Thoracic aorta (tissue), 2 donors: ENCODE results near the gene ISCU. TPM values are rescaled to one million over a fixed set of nuclear protein-coding genes. Genes with fewer than 3 reads are reported as not detected.
"Not testable (repeated sequence)": the region's sequence is repeated elsewhere in the genome, so short reads cannot be mapped to it uniquely, and the experiment has no call there.

Experiments used
- ATAC-seq: fragments of 150-250 bp; one replicate; pipeline ENCODE4 v1.8.0; 2017; ENCODE audit warnings: low read depth; ENCODE audit not compliant: insufficient number of reproducible peaks, low FRiP score
- DNase-seq: peaks from one replicate; pipeline ENCODE4 v3.0.0-alpha.2; 2020; ENCODE audit warnings: low spot score
- H3K27ac ChIP-seq, 2 donors: fragments of 200-600 bp; sonication (generic); 1 replicate in 1 of 2; 2 replicates in 1 of 2; pipeline ENCODE4 v1.5.1; 2016; ENCODE audit warnings: mild to moderate bottlenecking in 2 of 2, moderate library complexity in 2 of 2
- H3K27me3 ChIP-seq: fragments of 200-600 bp; sonication (generic); replicated peaks from 2 replicates; pipeline ENCODE4 v1.6.0; 2016; ENCODE audit warnings: mild to moderate bottlenecking; ENCODE audit not compliant: insufficient read depth
- H3K36me3 ChIP-seq: fragments of 200-600 bp; sonication (generic); one replicate; pipeline ENCODE4 v1.5.1; 2016
- H3K4me1 ChIP-seq, 2 donors: fragments of 200-600 bp; sonication (generic); 1 replicate in 1 of 2; 2 replicates in 1 of 2; pipeline versions ENCODE4 v1.5.1 to v1.6.0; 2016; ENCODE audit warnings: low read depth in 2 of 2, mild to moderate bottlenecking in 1 of 2; ENCODE audit not compliant: control insufficient read depth in 1 of 2
- H3K4me3 ChIP-seq: fragments of 200-600 bp; sonication (generic); 2 replicates; pipeline ENCODE4 v1.5.1; 2016; ENCODE audit warnings: mild to moderate bottlenecking
- H3K9me3 ChIP-seq: fragments of 200-600 bp; sonication (generic); 2 replicates; pipeline ENCODE4 v1.5.1; 2016
- total RNA-seq, 2 donors: library from RNA; depleted of rRNA; stranded (reverse); fragments of >200 nt; gene quantifications; one replicate each; pipeline versions ENCODE4 v1.1.0 to v1.2.3, GENCODE V29; 2016
- TF ChIP-seq, protein P1 (sequence below): fragments of 200-600 bp; sonication (generic); IDR thresholded peaks from one replicate; pipeline ENCODE4 v1.5.1; 2019; ENCODE audit warnings: antibody characterized with exemption

ISCU gene
- total RNA-seq, 2 donors from 2014 or later = 144 to 235 TPM

DNA sequence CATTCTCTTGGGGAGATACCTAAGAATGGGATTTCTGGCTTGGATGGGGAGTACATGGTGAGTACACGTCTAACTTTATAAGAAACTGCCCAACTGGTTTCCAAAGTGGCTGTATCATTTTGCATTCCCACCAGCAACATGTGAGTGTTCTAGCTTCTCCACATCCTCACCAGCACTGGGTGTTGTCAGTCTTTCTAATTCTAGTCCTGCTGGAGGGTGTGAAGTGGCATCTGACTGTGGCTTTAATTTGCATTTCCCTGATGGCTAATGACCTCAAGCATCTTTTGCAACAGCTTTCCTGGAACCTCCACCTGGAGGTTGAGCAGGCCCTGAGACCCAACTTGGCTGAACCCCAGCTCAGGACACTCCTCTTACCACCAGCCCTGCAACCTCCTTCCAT is 53.5 kb downstream of the ISCU start:
- Histone ChIP-seq H3K9me3 (no peaks in the 10 kb centered on the region), H3K27me3 (no peaks in the 10 kb centered on the region), H3K27ac (no peak overlapping the region), H3K4me1 (no peaks in the 10 kb centered on the region), H3K36me3 (no peaks in the 10 kb centered on the region), H3K4me3 (no peak overlapping the region)
- DNase-seq = no peak
- no peak for ATAC-seq
- TF ChIP-seq, protein P1, sequence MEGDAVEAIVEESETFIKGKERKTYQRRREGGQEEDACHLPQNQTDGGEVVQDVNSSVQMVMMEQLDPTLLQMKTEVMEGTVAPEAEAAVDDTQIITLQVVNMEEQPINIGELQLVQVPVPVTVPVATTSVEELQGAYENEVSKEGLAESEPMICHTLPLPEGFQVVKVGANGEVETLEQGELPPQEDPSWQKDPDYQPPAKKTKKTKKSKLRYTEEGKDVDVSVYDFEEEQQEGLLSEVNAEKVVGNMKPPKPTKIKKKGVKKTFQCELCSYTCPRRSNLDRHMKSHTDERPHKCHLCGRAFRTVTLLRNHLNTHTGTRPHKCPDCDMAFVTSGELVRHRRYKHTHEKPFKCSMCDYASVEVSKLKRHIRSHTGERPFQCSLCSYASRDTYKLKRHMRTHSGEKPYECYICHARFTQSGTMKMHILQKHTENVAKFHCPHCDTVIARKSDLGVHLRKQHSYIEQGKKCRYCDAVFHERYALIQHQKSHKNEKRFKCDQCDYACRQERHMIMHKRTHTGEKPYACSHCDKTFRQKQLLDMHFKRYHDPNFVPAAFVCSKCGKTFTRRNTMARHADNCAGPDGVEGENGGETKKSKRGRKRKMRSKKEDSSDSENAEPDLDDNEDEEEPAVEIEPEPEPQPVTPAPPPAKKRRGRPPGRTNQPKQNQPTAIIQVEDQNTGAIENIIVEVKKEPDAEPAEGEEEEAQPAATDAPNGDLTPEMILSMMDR = no peak

DNA sequence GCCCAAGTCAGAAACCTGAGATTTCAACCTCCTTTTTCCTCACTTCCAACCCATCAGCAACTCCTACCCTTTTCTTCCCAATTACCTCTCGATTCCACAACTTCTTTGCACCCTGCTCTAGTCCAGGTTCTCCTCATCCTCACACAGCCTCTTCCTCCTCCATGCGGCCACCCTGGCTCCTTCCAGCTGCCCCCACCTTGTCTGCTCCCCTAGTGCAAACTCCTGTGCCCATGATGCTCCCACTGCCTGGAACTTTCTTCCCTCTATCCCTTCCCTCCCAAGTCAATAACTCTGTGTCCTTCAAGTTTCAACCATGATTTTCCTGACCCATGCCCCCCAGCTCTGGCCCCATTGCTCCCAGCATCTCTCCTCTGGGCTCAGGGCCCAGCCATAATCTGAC is 54.0 kb downstream of the ISCU start:
- ATAC-seq (no peak), DNase-seq (no peak)
- TF ChIP-seq, protein P1 = no peak
- H3K4me3 ChIP-seq = no peak overlapping the region
- no peak overlapping the region for H3K27ac ChIP-seq
- no peaks in the 10 kb centered on the region for H3K36me3 ChIP-seq
- H3K9me3 ChIP-seq = no peaks in the 10 kb centered on the region
- no peaks in the 10 kb centered on the region for H3K4me1 ChIP-seq
- H3K27me3 ChIP-seq = no peaks in the 10 kb centered on the region

DNA sequence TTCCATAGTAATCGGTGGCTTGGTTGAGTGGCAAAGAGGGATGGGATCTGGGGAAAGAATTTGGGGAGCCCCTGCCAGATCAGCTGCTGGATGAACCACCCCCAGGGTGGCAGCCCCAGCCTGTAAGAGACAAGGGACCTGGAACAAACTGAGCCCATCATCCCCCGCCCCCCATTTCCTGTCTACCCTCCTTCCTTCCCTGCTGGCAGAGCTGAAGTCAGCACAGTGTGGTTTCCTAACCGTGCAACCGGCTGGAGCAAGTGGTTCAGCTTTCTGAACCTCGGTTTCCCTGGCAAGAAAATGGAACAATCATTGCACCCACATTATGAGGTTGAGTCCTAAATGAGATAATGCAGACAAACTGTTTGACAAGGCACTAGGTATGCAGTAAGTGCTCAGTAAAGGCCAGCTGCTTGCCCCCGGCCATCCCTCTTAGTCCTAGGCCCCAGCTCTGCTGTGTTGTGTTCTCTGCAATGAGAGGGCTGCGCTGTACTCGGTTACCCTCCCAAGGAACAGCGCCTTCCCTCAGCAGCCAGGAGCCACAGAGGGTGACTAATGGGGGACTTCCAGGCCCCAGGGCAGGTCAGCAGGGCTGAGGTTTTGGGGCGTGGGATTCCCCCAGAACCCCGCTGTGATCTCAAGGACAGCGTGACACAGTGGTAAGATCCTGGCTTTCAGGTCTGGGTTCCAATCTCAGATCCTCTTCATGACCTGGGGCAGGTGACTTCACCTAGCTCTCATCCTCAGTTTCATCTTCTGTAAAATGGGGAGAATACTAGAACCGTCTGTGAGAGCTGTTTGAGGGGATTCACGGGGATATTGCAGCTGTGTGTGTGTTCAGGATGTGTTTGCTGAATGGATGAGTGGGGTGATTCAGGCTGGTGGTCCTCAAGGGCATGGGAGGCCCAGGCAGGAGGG is 54.8 kb downstream of the ISCU start:
- H3K27me3 ChIP-seq = no peaks in the 10 kb centered on the region
- no peaks in the 10 kb centered on the region for H3K9me3 ChIP-seq
- H3K36me3 ChIP-seq = no peaks in the 10 kb centered on the region
- H3K4me3 ChIP-seq = no peak overlapping the region
- no peak overlapping the region for H3K27ac ChIP-seq
- DNase-seq = no peak
- TF ChIP-seq, protein P1 = no peak
- no peak for ATAC-seq
- H3K4me1 ChIP-seq = no peaks in the 10 kb centered on the region

DNA sequence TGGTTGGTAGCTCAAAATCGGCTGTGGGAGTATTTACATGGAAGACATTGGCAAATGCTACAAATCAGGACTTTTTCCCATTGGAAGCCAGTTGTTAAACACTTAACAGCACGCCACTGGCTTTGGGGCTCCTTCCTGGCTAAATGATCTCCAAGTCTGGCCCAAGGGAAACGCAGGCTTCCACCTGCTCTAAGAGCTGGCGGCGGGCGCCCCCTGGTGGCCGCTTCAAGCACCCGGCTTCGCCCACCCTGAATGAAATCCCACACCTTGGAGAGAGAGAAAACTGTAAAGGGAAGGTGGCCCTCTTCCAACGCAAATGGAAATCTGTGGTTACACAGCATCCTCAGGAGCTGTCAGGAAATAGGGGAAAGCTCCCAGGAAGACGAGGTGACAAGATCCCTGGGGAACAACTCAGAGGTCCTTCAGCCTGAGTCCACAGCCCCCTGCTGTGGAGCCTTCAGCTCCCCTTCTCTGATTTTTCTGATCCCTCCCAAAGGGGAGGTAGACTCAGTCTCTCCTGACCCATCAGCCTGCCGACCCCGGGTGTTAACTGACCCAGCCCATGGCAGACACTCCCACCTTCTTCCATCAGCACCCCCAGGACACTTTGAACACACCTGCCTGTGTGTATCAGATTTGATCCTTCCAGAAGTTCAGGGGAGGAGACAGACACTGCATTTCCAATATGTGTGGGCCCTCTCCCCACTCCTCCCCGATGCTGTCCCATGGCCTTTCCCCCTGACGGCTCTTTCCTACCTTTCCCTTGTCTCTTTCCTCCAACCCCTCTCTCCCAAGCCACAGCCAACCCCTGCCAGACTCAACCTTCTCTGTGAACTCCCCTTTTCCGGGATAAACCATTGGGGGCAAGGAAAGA is 55.9 kb downstream of the ISCU start:
- H3K4me3 ChIP-seq = no peak overlapping the region
- H3K36me3 ChIP-seq = no peaks in the 10 kb centered on the region
- H3K4me1 ChIP-seq = no peaks in the 10 kb centered on the region
- ATAC-seq (peak; percentile 46), DNase-seq (no peak)
- TF ChIP-seq, protein P1 = peak; percentile 98
- no peaks in the 10 kb centered on the region for H3K27me3 ChIP-seq
- no peak overlapping the region for H3K27ac ChIP-seq
- H3K9me3 ChIP-seq = no peaks in the 10 kb centered on the region

DNA sequence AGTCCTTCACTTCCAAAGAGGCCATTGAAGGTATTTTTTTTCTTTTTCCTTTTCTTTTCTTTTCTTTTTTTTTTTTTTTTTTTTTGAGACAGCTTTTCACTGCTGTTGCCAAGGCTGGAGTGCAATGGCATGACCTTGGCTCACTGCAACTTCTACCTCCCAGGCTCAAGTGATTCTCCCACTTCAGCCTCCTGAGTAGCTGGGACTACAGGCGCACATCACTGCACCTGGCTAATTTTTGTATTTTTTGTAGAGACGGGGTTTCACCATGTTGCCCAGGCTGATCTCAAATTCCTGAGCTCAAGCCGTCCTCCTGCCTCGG is 56.5 kb downstream of the ISCU start:
- H3K27ac ChIP-seq, H3K4me1 ChIP-seq: not testable (repeated sequence)

More for the DNA sequence above, 56.5 kb downstream of the ISCU start:
- ATAC-seq, DNase-seq, H3K36me3 ChIP-seq, H3K27me3 ChIP-seq, H3K4me3 ChIP-seq, H3K9me3 ChIP-seq: not testable (repeated sequence)

Other genes with a start within 250 kb of the ISCU start
- 10 to 100 TPM; 56.6 to 73.8 TPM for gene CMKLR1, start 223.3 kb upstream of the ISCU start, total RNA-seq
- gene FICD, start 47.3 kb upstream of the ISCU start, total RNA-seq = 10 to 100 TPM; 10.2 to 11.8 TPM
- gene SART3, start 1.4 kb upstream of the ISCU start, total RNA-seq = 10 to 100 TPM; 52.1 to 94.0 TPM
- 1 to 10 TPM; 4.1 to 4.6 TPM for gene TMEM119, start 35.5 kb downstream of the ISCU start, total RNA-seq
- gene SELPLG, start 71.3 kb downstream of the ISCU start, total RNA-seq = 10 to 100 TPM; 14.3 to 17.3 TPM
- gene CORO1C, start 168.9 kb downstream of the ISCU start, total RNA-seq = 100 to 1,000 TPM; 157 to 208 TPM